Astrocyte (in vitro differentiated cells and primary cell): Measurements from ENCODE around the gene CGREF1. TPM values are rescaled to one million over a fixed set of nuclear protein-coding genes. Genes with fewer than 3 reads are reported as not detected.

ENCODE experiments used
- DNase-seq: peaks from one replicate; pipeline ENCODE4 v3.0.0-alpha.2; 2010; ENCODE audit warnings: low read depth
- FAIRE-seq: peaks from 2 replicates; lab custom pipeline; 2011; peaks lifted over from hg19 to GRCh38; lab: Jason Lieb, UNC
- H2AFZ ChIP-seq: 2 replicates; pipeline ENCODE4 v1.6.0; 2012; ENCODE audit warnings: low read depth, low read length, inconsistent platforms
- H3K27ac ChIP-seq: 2 replicates; pipeline ENCODE4 v1.5.1; 2011; ENCODE audit warnings: low read depth, low read length, inconsistent platforms
- H3K27me3 ChIP-seq: 2 replicates; pipeline ENCODE4 v1.6.0; 2011; ENCODE audit warnings: low read length, inconsistent platforms; ENCODE audit not compliant: insufficient read depth
- H3K36me3 ChIP-seq: 2 replicates; pipeline ENCODE4 v1.5.1; 2011; ENCODE audit warnings: low read length, inconsistent platforms; ENCODE audit not compliant: insufficient read depth
- H3K4me1 ChIP-seq: 2 replicates; pipeline ENCODE4 v1.5.1; 2011; ENCODE audit warnings: low read length, inconsistent platforms; ENCODE audit not compliant: insufficient read depth
- H3K4me2 ChIP-seq: 2 replicates; pipeline ENCODE4 v1.6.0; 2012; ENCODE audit warnings: low read length, inconsistent platforms
- H3K4me3 ChIP-seq: 2 replicates; pipeline ENCODE4 v1.5.1; 2011; ENCODE audit warnings: low read depth, mild to moderate bottlenecking, low read length, inconsistent platforms; ENCODE audit not compliant: insufficient read depth
- H3K79me2 ChIP-seq: 2 replicates; pipeline ENCODE4 v1.6.0; 2012; ENCODE audit warnings: mild to moderate bottlenecking, low read length, inconsistent platforms; ENCODE audit not compliant: insufficient read depth
- H3K9ac ChIP-seq: 2 replicates; pipeline ENCODE4 v1.6.0; 2012; ENCODE audit warnings: mild to moderate bottlenecking, low read length, inconsistent platforms
- H3K9me3 ChIP-seq: 2 replicates; pipeline ENCODE4 v1.5.1; 2012; ENCODE audit warnings: low read depth, mild to moderate bottlenecking, low read length, inconsistent platforms; ENCODE audit not compliant: insufficient read depth
- H4K20me1 ChIP-seq: 2 replicates; pipeline ENCODE4 v1.6.0; 2012; ENCODE audit warnings: low read length, inconsistent platforms; ENCODE audit not compliant: insufficient read depth
- H3K27ac Mint-ChIP-seq: one replicate; pipeline ENCODE4 v1.8.0; 2021; ENCODE audit warnings: mild to moderate bottlenecking, mixed read lengths; ENCODE audit not compliant: unreplicated experiment
- H3K27me3 Mint-ChIP-seq: one replicate; pipeline ENCODE4 v1.8.0; 2021; ENCODE audit warnings: low read depth, mixed read lengths; ENCODE audit not compliant: unreplicated experiment
- H3K36me3 Mint-ChIP-seq: one replicate; pipeline ENCODE4 v1.8.0; 2021; ENCODE audit warnings: low read depth, mixed read lengths; ENCODE audit not compliant: unreplicated experiment
- H3K4me1 Mint-ChIP-seq: one replicate; pipeline ENCODE4 v1.8.0; 2021; ENCODE audit warnings: low read depth, mixed read lengths; ENCODE audit not compliant: unreplicated experiment
- H3K4me3 Mint-ChIP-seq: one replicate; pipeline ENCODE4 v1.8.0; 2021; ENCODE audit warnings: mild to moderate bottlenecking, moderate library complexity, mixed read lengths; ENCODE audit not compliant: unreplicated experiment
- H3K9me3 Mint-ChIP-seq: one replicate; pipeline ENCODE4 v1.8.0; 2021; ENCODE audit warnings: mild to moderate bottlenecking, mixed read lengths; ENCODE audit not compliant: unreplicated experiment
- EZH2 ChIP-seq: IDR thresholded peaks from 2 replicates; pipeline ENCODE4 v1.6.1; 2012; ENCODE audit warnings: mild to moderate bottlenecking, low read length, inconsistent platforms; ENCODE audit not compliant: insufficient read depth
- total RNA-seq: library from RNA; stranded (reverse); gene quantifications from 2 replicates; pipeline ENCODE4 v1.2.1, GENCODE V29; 2021
- TF ChIP-seq, protein P1 (sequence below): IDR thresholded peaks from 2 replicates; pipeline ENCODE4 v1.5.1; 2011; ENCODE audit warnings: low read depth, mild to moderate bottlenecking, inconsistent platforms, low read length, moderate library complexity; ENCODE audit not compliant: insufficient read depth

CGREF1 gene
- total RNA-seq, 1 donor from 2014 or later: 1.8 TPM

DNA sequence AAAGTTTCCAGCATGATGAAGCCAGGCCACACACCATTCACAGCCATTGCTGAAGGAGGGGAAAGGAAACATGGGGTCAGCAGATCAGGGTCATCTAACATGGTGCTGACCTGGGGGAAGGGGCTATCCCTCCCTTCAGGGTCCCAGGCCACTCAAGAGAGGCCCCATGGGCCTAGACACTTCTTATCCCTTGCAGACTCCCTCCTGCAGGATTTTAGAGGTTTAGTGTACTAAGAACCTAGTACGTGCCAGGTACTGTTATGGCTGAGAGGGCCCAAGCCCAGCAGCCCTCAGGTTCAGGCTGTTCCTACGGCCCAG lies 23.5 kb downstream of the CGREF1 start:
- peaks cover 12% of the 10 kb centered on the region for H3K27me3 Mint-ChIP-seq
- TF ChIP-seq, protein P1, sequence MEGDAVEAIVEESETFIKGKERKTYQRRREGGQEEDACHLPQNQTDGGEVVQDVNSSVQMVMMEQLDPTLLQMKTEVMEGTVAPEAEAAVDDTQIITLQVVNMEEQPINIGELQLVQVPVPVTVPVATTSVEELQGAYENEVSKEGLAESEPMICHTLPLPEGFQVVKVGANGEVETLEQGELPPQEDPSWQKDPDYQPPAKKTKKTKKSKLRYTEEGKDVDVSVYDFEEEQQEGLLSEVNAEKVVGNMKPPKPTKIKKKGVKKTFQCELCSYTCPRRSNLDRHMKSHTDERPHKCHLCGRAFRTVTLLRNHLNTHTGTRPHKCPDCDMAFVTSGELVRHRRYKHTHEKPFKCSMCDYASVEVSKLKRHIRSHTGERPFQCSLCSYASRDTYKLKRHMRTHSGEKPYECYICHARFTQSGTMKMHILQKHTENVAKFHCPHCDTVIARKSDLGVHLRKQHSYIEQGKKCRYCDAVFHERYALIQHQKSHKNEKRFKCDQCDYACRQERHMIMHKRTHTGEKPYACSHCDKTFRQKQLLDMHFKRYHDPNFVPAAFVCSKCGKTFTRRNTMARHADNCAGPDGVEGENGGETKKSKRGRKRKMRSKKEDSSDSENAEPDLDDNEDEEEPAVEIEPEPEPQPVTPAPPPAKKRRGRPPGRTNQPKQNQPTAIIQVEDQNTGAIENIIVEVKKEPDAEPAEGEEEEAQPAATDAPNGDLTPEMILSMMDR: no peak
- TF ChIP-seq EZH2: no peak
- no peaks in the 10 kb centered on the region for H3K79me2 ChIP-seq

DNA sequence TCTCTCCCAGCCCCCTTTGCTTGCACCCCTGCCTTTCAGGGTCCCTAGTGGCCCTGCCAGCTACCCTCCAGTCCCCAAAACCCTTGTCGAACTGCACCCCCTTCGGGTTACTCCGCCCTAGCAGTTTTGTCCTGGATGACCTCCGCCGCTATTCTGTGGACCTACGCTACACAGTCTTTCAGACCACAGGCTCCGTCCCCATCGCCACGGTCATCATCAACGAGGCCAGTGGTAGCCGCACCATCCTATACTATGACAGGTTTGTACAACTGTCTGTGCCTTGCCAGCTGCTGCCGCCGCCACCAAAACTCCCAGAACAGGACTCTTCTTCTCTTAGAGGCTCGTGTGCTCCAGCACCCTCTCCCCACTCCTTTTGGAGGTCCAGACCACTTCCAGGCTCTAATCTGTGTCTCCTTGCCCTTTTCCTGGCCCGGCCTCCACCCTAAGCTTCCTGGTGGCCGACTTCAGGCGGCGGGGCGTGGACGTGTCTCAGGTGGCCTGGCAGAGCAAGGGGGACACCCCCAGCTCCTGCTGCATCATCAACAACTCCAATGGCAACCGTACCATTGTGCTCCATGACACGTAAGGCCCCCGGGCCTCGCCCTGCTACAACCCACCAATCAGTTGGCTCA lies 24.5 kb downstream of the CGREF1 start:
- no peak overlapping the region for H3K27ac Mint-ChIP-seq
- no peaks in the 10 kb centered on the region for H4K20me1 ChIP-seq
- no peaks in the 10 kb centered on the region for H3K36me3 Mint-ChIP-seq
- H3K4me3 Mint-ChIP-seq: no peak overlapping the region
- no peak overlapping the region for H3K4me3 ChIP-seq
- no peak overlapping the region for H3K4me2 ChIP-seq
- H3K9me3 ChIP-seq: no peaks in the 10 kb centered on the region
- H3K27me3 Mint-ChIP-seq: peaks cover 11% of the 10 kb centered on the region
- peaks cover 2% of the 10 kb centered on the region for H3K9me3 Mint-ChIP-seq
- no peak overlapping the region for H2AFZ ChIP-seq
- H3K9ac ChIP-seq: no peak overlapping the region
- no peaks in the 10 kb centered on the region for H3K4me1 ChIP-seq
- no peaks in the 10 kb centered on the region for H3K36me3 ChIP-seq
- FAIRE-seq: no peak
- H3K4me1 Mint-ChIP-seq: no peaks in the 10 kb centered on the region
- no peak for TF ChIP-seq EZH2
- TF ChIP-seq, protein P1: no peak
- no peaks in the 10 kb centered on the region for H3K27me3 ChIP-seq
- H3K27ac ChIP-seq: no peak overlapping the region
- no peaks in the 10 kb centered on the region for H3K79me2 ChIP-seq
- DNase-seq: no peak

More for the DNA sequence above, 23.5 kb downstream of the CGREF1 start:
- Histone ChIP-seq H3K4me3 (no peak overlapping the region), H3K4me1 (no peaks in the 10 kb centered on the region), H3K36me3 (no peaks in the 10 kb centered on the region), H4K20me1 (no peaks in the 10 kb centered on the region), H3K27ac (no peak overlapping the region), H3K27me3 (no peaks in the 10 kb centered on the region), H2AFZ (no peak overlapping the region), H3K4me2 (no peak overlapping the region), H3K9ac (no peak overlapping the region), H3K9me3 (no peaks in the 10 kb centered on the region)
- peak overlapping the region; percentile 4 for H3K27ac Mint-ChIP-seq
- DNase-seq (no peak), FAIRE-seq (no peak)
- H3K9me3 Mint-ChIP-seq: peaks cover 2% of the 10 kb centered on the region
- H3K4me1 Mint-ChIP-seq: no peaks in the 10 kb centered on the region
- H3K4me3 Mint-ChIP-seq: no peak overlapping the region
- H3K36me3 Mint-ChIP-seq: no peaks in the 10 kb centered on the region

DNA sequence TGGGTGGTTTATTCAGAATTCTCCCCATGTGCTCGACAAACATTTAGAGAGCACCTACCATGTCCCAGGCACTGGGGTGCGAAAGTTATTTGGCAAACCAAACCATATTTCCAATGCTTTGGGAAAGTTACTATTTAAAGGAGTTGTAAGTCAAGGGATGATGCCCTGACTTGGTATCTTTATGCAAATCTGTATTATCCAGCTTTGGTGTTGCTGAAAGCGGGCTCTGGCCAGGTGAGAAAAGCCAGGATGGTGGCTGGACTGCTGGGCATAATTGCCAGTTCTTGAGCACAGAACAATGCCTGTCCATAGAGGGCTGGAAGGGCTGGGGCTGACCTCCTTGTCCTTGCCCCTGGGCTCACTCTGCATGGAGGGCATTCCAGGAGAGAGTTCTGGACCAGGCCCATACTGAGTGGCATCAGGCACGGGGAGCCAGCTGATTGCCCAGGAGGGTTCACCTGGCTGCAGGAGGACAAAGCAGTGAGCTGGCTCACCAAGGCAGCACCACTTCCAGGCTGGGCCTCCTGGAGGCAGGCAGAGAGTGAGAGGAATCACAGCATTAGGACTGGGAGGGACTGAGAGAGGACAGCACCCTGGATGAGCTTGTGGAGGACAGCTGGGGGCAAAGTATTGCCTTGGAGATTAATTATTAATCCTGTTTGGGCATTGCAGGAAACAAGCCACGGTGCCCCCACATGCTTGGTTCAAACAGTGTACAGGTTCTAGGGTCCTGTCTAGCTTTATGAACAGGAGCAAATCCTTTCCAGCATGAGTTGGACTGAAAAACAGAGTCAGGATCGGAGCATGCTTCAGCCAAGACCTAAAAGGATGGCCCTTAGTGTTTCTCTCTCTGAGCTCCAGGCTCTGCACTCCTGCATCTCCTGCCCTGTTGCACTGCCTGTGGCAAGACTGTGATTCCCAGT lies 25.2 kb downstream of the CGREF1 start:
- Mint-ChIP-seq H3K9me3 (peaks cover 2% of the 10 kb centered on the region), H3K4me3 (no peak overlapping the region), H3K36me3 (no peaks in the 10 kb centered on the region), H3K27me3 (peaks cover 13% of the 10 kb centered on the region), H3K27ac (no peak overlapping the region), H3K4me1 (no peaks in the 10 kb centered on the region)
- FAIRE-seq (no peak), DNase-seq (no peak)
- H3K9me3 ChIP-seq: no peaks in the 10 kb centered on the region
- TF ChIP-seq, protein P1: no peak
- no peak for TF ChIP-seq EZH2
- H2AFZ ChIP-seq: no peak overlapping the region
- H3K4me2 ChIP-seq: no peak overlapping the region
- no peaks in the 10 kb centered on the region for H3K4me1 ChIP-seq
- H4K20me1 ChIP-seq: no peaks in the 10 kb centered on the region
- no peaks in the 10 kb centered on the region for H3K27me3 ChIP-seq
- no peaks in the 10 kb centered on the region for H3K36me3 ChIP-seq
- H3K9ac ChIP-seq: no peak overlapping the region
- no peak overlapping the region for H3K4me3 ChIP-seq
- H3K27ac ChIP-seq: no peak overlapping the region
- H3K79me2 ChIP-seq: no peaks in the 10 kb centered on the region
